GM19468 (cell line): ENCODE measurements around the gene TMEM200B.
"Not testable (repeated sequence)": the region's sequence is repeated elsewhere in the genome, so short reads cannot be mapped to it uniquely, and the experiment has no call there.

Experiments
- ATAC-seq: cut with Tn5 transposase; IDR thresholded peaks from one replicate; pipeline ENCODE4 v1.9.1; 2021; ENCODE audit warnings: mild to moderate bottlenecking, moderate library complexity, moderate number of reproducible peaks; ENCODE audit not compliant: unreplicated experiment; ENCODE audit errors: extremely low read depth

Gene TMEM200B

GRCh38 chr1:29136391-29136915 is 12.8 kb upstream of the TMEM200B start:
- ATAC-seq: no peak

- no peak for ATAC-seq
Observed at GRCh38 chr1:29134695-29135028, 11.0 kb upstream of the TMEM200B start.

GRCh38 chr1:29133861-29134694 is 10.4 kb upstream of the TMEM200B start:
- ATAC-seq: no peak

- ATAC-seq: not testable (repeated sequence)
Observed at GRCh38 chr1:29131056-29131455, 7.4 kb upstream of the TMEM200B start.

GRCh38 chr1:29129916-29130315 is 6.2 kb upstream of the TMEM200B start:
- no peak for ATAC-seq

- ATAC-seq: no peak
Observed at GRCh38 chr1:29128739-29129138, 5.0 kb upstream of the TMEM200B start.

GRCh38 chr1:29126198-29126597 is 2.5 kb upstream of the TMEM200B start:
- no peak for ATAC-seq

- no peak for ATAC-seq
Observed at GRCh38 chr1:29125788-29126187, 2.1 kb upstream of the TMEM200B start.

- no peak for ATAC-seq
Observed at GRCh38 chr1:29125237-29125641, 1.5 kb upstream of the TMEM200B start.

- ATAC-seq: no peak
Observed at GRCh38 chr1:29124366-29125236, 898 bp upstream of the TMEM200B start.

GRCh38 chr1:29123053-29123886 is 433 bp downstream of the TMEM200B start:
- ATAC-seq: no peak

- ATAC-seq: no peak
Observed at GRCh38 chr1:29122682-29123052, 1.0 kb downstream of the TMEM200B start.

- ATAC-seq: no peak
Observed at GRCh38 chr1:29121936-29122681, 1.6 kb downstream of the TMEM200B start.

- ATAC-seq: no peak
Observed at GRCh38 chr1:29121516-29121935, 2.2 kb downstream of the TMEM200B start.

- no peak for ATAC-seq
Observed at GRCh38 chr1:29120947-29121485, 2.7 kb downstream of the TMEM200B start.

GRCh38 chr1:29120367-29120766 is 3.3 kb downstream of the TMEM200B start:
- no peak for ATAC-seq

GRCh38 chr1:29119121-29119929 is 4.4 kb downstream of the TMEM200B start:
- no peak for ATAC-seq

GRCh38 chr1:29117381-29117780 is 6.3 kb downstream of the TMEM200B start:
- no peak for ATAC-seq
